Esophagus muscularis mucosa (tissue), 4 donors: ENCODE results near the gene DOCK8. TPM values are rescaled to one million over a fixed set of nuclear protein-coding genes. Genes with fewer than 3 reads are reported as not detected.
A peak's percentile ranks its signal among the peaks of the same experiment; 100 is the strongest.

Experiments
- DNase-seq: peaks from one replicate; pipeline ENCODE4 v3.0.0-alpha.2; 2017; ENCODE audit errors: extremely low spot score
- H3K27ac ChIP-seq, 4 donors: fragments of 200-600 bp; sonication (generic); replicated peaks in 1 of 4; 1 replicate in 3 of 4; 2 replicates in 1 of 4; pipeline ENCODE4 v1.5.1; 2016 to 2019; ENCODE audit warnings: mild to moderate bottlenecking in 1 of 4
- H3K27me3 ChIP-seq, 4 donors: fragments of 200-600 bp; sonication (generic); one replicate each; pipeline versions ENCODE4 v1.5.1 to v1.6.0; 2016 to 2019
- H3K36me3 ChIP-seq, 4 donors: fragments of 200-600 bp; sonication (generic); one replicate each; pipeline ENCODE4 v1.5.1; 2016 to 2019
- H3K4me1 ChIP-seq, 4 donors: fragments of 200-600 bp; sonication (generic); one replicate each; pipeline ENCODE4 v1.5.1; 2016 to 2019
- H3K4me3 ChIP-seq, 4 donors: fragments of 200-600 bp; sonication (generic); 1 replicate in 2 of 4; 2 replicates in 2 of 4; pipeline ENCODE4 v1.5.1; 2016 to 2019; ENCODE audit warnings: mild to moderate bottlenecking in 4 of 4, moderate library complexity in 1 of 4
- H3K9me3 ChIP-seq, 4 donors: fragments of 200-600 bp; sonication (generic); 1 replicate in 3 of 4; 2 replicates in 1 of 4; pipeline ENCODE4 v1.5.1; 2016 to 2019
- EP300 ChIP-seq: sonication (generic); formaldehyde crosslinking; IDR thresholded peaks from one replicate; pipeline ENCODE4 v1.6.1; 2017; ENCODE audit warnings: antibody characterized with exemption
- POLR2A ChIP-seq: fragments of 450-650 bp; IDR thresholded peaks from one replicate; pipeline ENCODE4 v1.6.1; 2017; ENCODE audit warnings: antibody characterized with exemption, moderate library complexity, mild to moderate bottlenecking, low read depth
- POLR2AphosphoS5 ChIP-seq, 2 donors: sonication (generic); formaldehyde crosslinking; IDR thresholded peaks; one replicate each; pipeline ENCODE4 v1.6.1; 2017; ENCODE audit warnings: antibody characterized with exemption in 2 of 2
- WGBS: methylation state at CpG from one replicate; pipeline ENCODE4 v1.1.5; 2018; 5-methylcytosine and 5-hydroxymethylcytosine counted together
- intact Hi-C: fragments of 100-400 bp; cut with DNase I; formaldehyde crosslinking; loops from one replicate; pipeline ENCODE4 v1.15.1; 2023
- total RNA-seq, 4 donors: library from RNA; depleted of rRNA; stranded (reverse); fragments of >200 nt; gene quantifications; one replicate each; pipeline versions ENCODE4 v1.1.0 to v1.2.1, GENCODE V29; 2016
- TF ChIP-seq, protein P1 (sequence below), 3 experiments: fragments of 200-600 bp in 2 of 3; fragments of 450-650 bp in 1 of 3; sonication (generic) in 2 of 3; IDR thresholded peaks; one replicate each; pipeline ENCODE4 v1.5.1; 2017 to 2019; ENCODE audit warnings: antibody characterized with exemption in 3 of 3, mild to moderate bottlenecking in 2 of 3, moderate library complexity in 1 of 3

DOCK8 gene
- total RNA-seq, 4 donors from 2014 or later: 45.1 to 72.8 (median 48.8) TPM

DNA sequence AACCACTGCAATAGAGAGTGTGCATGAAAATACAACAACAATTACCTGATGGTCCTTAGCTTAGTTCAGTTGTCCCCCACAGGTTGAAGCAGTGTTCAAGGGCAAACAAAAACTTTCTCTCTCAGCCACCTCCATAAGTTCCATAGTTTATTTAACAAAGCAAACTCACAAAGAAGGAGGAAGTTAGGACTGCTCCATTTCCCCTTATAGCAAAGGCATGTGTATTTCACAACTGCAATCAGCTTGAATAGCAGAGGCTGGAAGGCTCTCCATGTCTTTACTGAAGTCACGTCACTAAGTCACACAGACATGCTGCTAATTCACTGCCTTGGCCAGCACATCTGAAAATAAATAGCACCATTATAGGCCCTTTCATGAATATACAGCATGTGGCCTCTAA is 43.3 kb downstream of the DOCK8 start:
- TF ChIP-seq POLR2A (no peak), EP300 (no peak), POLR2AphosphoS5 (IDR thresholded peaks at IDR 0.05) (no peak)
- TF ChIP-seq, protein P1, sequence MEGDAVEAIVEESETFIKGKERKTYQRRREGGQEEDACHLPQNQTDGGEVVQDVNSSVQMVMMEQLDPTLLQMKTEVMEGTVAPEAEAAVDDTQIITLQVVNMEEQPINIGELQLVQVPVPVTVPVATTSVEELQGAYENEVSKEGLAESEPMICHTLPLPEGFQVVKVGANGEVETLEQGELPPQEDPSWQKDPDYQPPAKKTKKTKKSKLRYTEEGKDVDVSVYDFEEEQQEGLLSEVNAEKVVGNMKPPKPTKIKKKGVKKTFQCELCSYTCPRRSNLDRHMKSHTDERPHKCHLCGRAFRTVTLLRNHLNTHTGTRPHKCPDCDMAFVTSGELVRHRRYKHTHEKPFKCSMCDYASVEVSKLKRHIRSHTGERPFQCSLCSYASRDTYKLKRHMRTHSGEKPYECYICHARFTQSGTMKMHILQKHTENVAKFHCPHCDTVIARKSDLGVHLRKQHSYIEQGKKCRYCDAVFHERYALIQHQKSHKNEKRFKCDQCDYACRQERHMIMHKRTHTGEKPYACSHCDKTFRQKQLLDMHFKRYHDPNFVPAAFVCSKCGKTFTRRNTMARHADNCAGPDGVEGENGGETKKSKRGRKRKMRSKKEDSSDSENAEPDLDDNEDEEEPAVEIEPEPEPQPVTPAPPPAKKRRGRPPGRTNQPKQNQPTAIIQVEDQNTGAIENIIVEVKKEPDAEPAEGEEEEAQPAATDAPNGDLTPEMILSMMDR (IDR thresholded peaks at IDR 0.05): no peak
- no peak overlapping the region for H3K4me3 ChIP-seq
- no peaks in the 10 kb centered on the region for H3K27me3 ChIP-seq
- H3K36me3 ChIP-seq: no peaks in the 10 kb centered on the region
- intact Hi-C loops: no loop called here
- WGBS: no CpG with 5 or more reads among the region's 1 CpG
- DNase-seq: no peak
- H3K4me1 ChIP-seq: peaks cover 0 to 33% (median 21%) of the 10 kb centered on the region in 4 donors
- peak overlapping the region in 2 of 4 donors; percentile 22 to 44 for H3K27ac ChIP-seq
- no peaks in the 10 kb centered on the region for H3K9me3 ChIP-seq

DNA sequence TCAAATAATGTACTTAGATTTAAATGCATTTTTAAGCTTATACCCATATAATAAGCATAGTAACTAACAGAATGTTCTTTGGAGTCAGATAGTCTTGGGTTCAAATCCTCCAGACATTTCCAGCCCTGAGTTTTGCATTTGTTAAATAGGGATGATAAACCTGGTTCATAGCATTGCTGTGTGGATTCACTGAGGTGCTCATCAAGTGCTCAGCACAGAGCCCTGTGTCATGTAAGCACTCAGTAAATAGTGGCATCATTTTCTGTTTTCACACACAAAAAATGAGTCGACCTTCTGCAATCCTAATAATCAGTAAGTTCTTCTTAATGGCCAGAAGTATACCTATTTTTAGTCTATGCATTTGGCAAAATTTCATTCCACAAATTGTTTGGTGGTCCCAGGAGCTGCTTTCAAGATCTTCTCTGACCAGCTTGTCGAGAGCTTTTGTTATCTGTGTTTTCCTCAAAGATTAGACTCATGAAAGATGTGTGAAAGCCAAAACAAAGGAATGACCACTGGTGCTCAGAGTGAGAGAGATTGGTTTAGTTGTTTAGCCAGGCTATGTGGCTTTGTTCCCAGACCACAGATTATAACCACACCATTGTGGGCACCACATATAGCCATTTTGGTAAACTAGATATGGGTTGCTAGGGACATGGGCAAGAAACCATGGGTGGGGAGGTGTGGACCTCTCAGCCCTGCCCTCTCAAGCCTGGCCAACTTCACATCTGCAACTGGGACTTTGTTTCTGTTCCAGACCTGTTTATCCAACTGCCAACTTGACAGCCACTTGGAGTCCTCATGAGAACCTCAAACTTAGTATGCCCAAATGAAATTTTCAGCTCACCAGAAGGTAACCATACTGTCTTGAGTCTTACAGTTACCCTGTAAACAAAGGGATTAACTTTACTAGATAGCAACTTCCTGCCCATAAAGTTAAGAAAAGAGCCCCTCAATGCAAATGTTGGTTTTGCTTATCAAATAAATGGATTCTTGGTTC is 45.0 kb downstream of the DOCK8 start:
- peaks cover 0 to 32% (median 19%) of the 10 kb centered on the region in 4 donors for H3K4me1 ChIP-seq

DNA sequence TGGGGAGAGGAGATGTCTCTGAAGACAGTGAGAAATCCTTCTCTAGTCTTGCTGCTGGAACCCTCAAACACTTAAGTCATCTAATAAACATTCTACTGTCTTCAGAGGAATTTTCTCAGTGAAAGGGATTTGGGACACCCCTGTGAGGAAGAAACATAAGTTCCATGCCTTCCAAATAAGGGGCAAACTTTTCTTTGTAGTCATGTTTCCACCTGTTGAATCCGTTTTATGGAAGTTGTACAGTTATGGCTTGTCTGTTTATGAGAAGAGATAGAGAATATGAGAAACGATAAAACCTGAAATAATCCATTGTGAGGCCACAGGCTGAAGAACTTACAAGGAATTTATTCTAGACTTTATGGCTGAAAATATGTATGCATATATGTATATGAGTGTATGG is 49.6 kb downstream of the DOCK8 start:
- no peak for DNase-seq
- H3K4me1 ChIP-seq: peaks cover 0 to 30% (median 16%) of the 10 kb centered on the region in 4 donors
- no peaks in the 10 kb centered on the region for H3K9me3 ChIP-seq
- peak overlapping the region in 1 of 4 donors; percentile 24 for H3K27ac ChIP-seq
- WGBS: 19% methylated on average over 2 of the region's 2 CpGs
- TF ChIP-seq EP300 (no peak), POLR2AphosphoS5 (IDR thresholded peaks at IDR 0.05) (no peak), POLR2A (no peak)
- TF ChIP-seq, protein P1 (IDR thresholded peaks at IDR 0.05): no peak
- H3K4me3 ChIP-seq: no peak overlapping the region
- intact Hi-C loops: no loop called here
- H3K27me3 ChIP-seq: no peaks in the 10 kb centered on the region
- H3K36me3 ChIP-seq: no peaks in the 10 kb centered on the region

More for the DNA sequence above, 45.0 kb downstream of the DOCK8 start:
- WGBS: 85% methylated on average over 2 of the region's 2 CpGs
- Histone ChIP-seq H3K4me3 (no peak overlapping the region), H3K9me3 (no peaks in the 10 kb centered on the region), H3K36me3 (no peaks in the 10 kb centered on the region), H3K27me3 (no peaks in the 10 kb centered on the region), H3K27ac (no peak overlapping the region)
- DNase-seq: no peak
- TF ChIP-seq, protein P1 (IDR thresholded peaks at IDR 0.05): no peak
- no peak for TF ChIP-seq POLR2A
- no peak for TF ChIP-seq POLR2AphosphoS5 (IDR thresholded peaks at IDR 0.05)
- TF ChIP-seq EP300: no peak
- intact Hi-C loops: no loop called here

DNA sequence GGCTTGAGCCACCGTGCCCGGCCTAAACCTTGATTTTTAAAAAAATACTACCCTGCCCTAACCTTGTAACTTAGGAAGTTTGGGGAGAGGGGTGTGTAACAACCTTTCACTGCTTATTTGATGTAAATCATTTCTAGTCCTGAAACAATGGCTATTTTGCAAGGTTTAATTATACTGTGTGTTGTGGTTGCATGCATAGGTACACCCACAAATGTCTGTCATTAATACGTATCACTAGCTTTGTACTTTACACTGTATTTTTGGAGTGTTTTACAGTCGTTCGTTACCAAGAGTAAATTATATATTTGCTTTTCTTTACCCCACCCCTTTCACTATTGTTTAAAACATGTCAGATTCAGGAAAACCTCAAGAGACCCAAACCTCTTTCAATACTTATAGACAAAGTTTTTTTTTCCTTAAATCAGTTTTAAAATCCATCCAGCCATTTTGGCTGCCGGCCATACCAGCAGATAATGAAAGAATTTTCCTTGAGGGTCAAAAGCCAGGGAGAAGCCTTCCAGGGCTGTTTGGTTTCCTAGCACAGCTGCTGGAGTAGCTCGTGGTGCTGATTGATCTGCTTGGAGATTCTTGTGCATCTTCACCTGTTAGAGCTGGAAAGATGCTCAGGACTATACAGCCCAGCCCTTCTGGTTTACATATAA is 50.7 kb downstream of the DOCK8 start:
- no peak for DNase-seq
- Histone ChIP-seq H3K27me3 (no peaks in the 10 kb centered on the region), H3K9me3 (no peaks in the 10 kb centered on the region), H3K4me3 (no peak overlapping the region), H3K27ac (no peak overlapping the region), H3K36me3 (no peaks in the 10 kb centered on the region), H3K4me1 (peaks cover 0 to 28% (median 16%) of the 10 kb centered on the region in 4 donors)
- intact Hi-C loops: no loop called here
- 46% methylated on average over 7 of the region's 7 CpGs for WGBS
- TF ChIP-seq EP300: no peak
- TF ChIP-seq POLR2AphosphoS5 (IDR thresholded peaks at IDR 0.05): no peak
- no peak for TF ChIP-seq POLR2A
- TF ChIP-seq, protein P1 (IDR thresholded peaks at IDR 0.05): no peak
